ENCODE results near the gene LSM14A. TPM values are rescaled to one million over a fixed set of nuclear protein-coding genes. Genes with fewer than 3 reads are reported as not detected.

The LSM14A gene
- total and polyA plus RNA-seq, 4 donors, result 12.6 to 133 (median 48.0) TPM

DNA sequence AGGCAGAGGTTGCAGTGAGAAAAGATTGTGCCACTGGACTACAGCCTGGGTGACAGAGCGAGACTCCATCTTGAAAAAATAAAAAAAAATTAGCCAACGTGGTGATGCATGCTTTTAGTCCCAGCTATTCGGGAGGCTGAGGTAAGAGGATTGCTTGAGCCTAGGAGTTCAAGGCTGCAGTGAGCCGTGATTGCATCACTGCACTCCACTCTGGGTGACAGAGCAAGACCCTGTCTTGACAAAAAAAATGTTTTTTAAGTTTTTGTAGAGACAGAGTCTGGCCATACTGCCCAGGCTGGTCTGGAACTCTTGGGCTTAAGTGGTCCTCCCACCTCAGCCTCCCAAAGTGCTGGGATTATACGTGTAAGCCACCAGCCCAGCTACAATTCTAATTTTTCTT lies 22.4 kb upstream of the LSM14A start:
- Histone ChIP-seq H3K4me1 (ENCODE audit: control insufficient read depth in 4 of 4, insufficient read depth in 4 of 4, low read length in 3 of 4) (no peaks in the 10 kb centered on the region), H3K36me3 (ENCODE audit: control insufficient read depth in 4 of 4, insufficient read depth in 3 of 4, low read depth in 1 of 4, low read length in 3 of 4) (no peaks in the 10 kb centered on the region), H3K9ac (ENCODE audit: low read depth in 1 of 2, low read length in 2 of 2) (no peak overlapping the region), H3K4me3 (ENCODE audit: low read depth in 1 of 3, low read length in 3 of 3) (no peak overlapping the region), H3K27ac (ENCODE audit: low read depth in 1 of 2, low read length in 2 of 2) (no peak overlapping the region), H3K27me3 (ENCODE audit: control insufficient read depth in 4 of 4, insufficient read depth in 4 of 4, low read length in 3 of 4) (no peaks in the 10 kb centered on the region), H3K9me3 (ENCODE audit: control insufficient read depth in 4 of 4, low read length in 3 of 4) (no peaks in the 10 kb centered on the region)
- TF ChIP-seq, protein P1, sequence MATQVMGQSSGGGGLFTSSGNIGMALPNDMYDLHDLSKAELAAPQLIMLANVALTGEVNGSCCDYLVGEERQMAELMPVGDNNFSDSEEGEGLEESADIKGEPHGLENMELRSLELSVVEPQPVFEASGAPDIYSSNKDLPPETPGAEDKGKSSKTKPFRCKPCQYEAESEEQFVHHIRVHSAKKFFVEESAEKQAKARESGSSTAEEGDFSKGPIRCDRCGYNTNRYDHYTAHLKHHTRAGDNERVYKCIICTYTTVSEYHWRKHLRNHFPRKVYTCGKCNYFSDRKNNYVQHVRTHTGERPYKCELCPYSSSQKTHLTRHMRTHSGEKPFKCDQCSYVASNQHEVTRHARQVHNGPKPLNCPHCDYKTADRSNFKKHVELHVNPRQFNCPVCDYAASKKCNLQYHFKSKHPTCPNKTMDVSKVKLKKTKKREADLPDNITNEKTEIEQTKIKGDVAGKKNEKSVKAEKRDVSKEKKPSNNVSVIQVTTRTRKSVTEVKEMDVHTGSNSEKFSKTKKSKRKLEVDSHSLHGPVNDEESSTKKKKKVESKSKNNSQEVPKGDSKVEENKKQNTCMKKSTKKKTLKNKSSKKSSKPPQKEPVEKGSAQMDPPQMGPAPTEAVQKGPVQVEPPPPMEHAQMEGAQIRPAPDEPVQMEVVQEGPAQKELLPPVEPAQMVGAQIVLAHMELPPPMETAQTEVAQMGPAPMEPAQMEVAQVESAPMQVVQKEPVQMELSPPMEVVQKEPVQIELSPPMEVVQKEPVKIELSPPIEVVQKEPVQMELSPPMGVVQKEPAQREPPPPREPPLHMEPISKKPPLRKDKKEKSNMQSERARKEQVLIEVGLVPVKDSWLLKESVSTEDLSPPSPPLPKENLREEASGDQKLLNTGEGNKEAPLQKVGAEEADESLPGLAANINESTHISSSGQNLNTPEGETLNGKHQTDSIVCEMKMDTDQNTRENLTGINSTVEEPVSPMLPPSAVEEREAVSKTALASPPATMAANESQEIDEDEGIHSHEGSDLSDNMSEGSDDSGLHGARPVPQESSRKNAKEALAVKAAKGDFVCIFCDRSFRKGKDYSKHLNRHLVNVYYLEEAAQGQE (IDR thresholded peaks at IDR 0.05), result no peak
- TF ChIP-seq, protein P2, sequence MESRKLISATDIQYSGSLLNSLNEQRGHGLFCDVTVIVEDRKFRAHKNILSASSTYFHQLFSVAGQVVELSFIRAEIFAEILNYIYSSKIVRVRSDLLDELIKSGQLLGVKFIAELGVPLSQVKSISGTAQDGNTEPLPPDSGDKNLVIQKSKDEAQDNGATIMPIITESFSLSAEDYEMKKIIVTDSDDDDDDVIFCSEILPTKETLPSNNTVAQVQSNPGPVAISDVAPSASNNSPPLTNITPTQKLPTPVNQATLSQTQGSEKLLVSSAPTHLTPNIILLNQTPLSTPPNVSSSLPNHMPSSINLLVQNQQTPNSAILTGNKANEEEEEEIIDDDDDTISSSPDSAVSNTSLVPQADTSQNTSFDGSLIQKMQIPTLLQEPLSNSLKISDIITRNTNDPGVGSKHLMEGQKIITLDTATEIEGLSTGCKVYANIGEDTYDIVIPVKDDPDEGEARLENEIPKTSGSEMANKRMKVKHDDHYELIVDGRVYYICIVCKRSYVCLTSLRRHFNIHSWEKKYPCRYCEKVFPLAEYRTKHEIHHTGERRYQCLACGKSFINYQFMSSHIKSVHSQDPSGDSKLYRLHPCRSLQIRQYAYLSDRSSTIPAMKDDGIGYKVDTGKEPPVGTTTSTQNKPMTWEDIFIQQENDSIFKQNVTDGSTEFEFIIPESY (IDR thresholded peaks at IDR 0.05), result no peak
- no peak for TF ChIP-seq JUND (IDR thresholded peaks at IDR 0.05)
- TF ChIP-seq SP1 (IDR thresholded peaks at IDR 0.05), result no peak
- no peak for TF ChIP-seq EGR1 (IDR thresholded peaks at IDR 0.05; ENCODE audit: low read depth in 2 of 2)
- no peak for TF ChIP-seq GABPA (IDR thresholded peaks at IDR 0.05 in 1 of 2, conservative IDR thresholded peaks at IDR 0.05 in 1 of 2)
- no peak for TF ChIP-seq HNF4G (IDR thresholded peaks at IDR 0.05)
- TF ChIP-seq RXRA (IDR thresholded peaks at IDR 0.05), result no peak
- no peak for TF ChIP-seq YY1 (IDR thresholded peaks at IDR 0.05)
- TF ChIP-seq RAD21 (IDR thresholded peaks at IDR 0.05), result no peak
- no peak for TF ChIP-seq MAX (IDR thresholded peaks at IDR 0.05)
- no peak for TF ChIP-seq CTCF (IDR thresholded peaks at IDR 0.05; ENCODE audit: low read depth, low read length, missing input control)
- no peak for TF ChIP-seq TAF1 (conservative IDR thresholded peaks at IDR 0.05)
- no peak for TF ChIP-seq ATF3 (IDR thresholded peaks at IDR 0.05)
- no peak for TF ChIP-seq HNF4A (conservative IDR thresholded peaks at IDR 0.05)
- TF ChIP-seq NR2F2 (IDR thresholded peaks at IDR 0.05), result no peak
- no peak for TF ChIP-seq FOXA2 (IDR thresholded peaks at IDR 0.05)
- TF ChIP-seq FOXA1 (IDR thresholded peaks at IDR 0.05), result no peak
- WGBS, result 88% methylated on average over 5 of the region's 5 CpGs
- no peak for DNase-seq (ENCODE audit: low spot score)
